Adrenal gland (tissue), 12 donors: ENCODE measurements around the gene TMEM138. TPM values are rescaled to one million over a fixed set of nuclear protein-coding genes. Genes with fewer than 3 reads are reported as not detected.

ENCODE experiments used
- DNase-seq, 7 donors: peaks; one replicate each; pipeline ENCODE4 v3.0.0-alpha.2; 2019 to 2020
- H3K27ac ChIP-seq, 5 donors: fragments of 200-600 bp; sonication (generic) in 4 of 5; 1 replicate in 3 of 5; 2 replicates in 2 of 5; pipeline versions ENCODE4 v1.5.1 to v1.8.0; 2016 to 2020; ENCODE audit warnings: mild to moderate bottlenecking in 1 of 5
- H3K27me3 ChIP-seq: fragments of 200-600 bp; 2 replicates; pipeline ENCODE4 v1.8.0; 2021
- H3K36me3 ChIP-seq, 2 donors: fragments of 200-600 bp; replicated peaks in 1 of 2; 1 replicate in 1 of 2; 2 replicates in 1 of 2; pipeline versions ENCODE4 v1.5.1 to v1.8.0; 2018 to 2022
- H3K4me1 ChIP-seq, 2 donors: fragments of 200-600 bp; replicated peaks in 1 of 2; 1 replicate in 1 of 2; 2 replicates in 1 of 2; pipeline versions ENCODE4 v1.5.1 to v1.8.0; 2018 to 2021
- H3K4me3 ChIP-seq, 4 donors: fragments of 200-600 bp; sonication (generic) in 3 of 4; one replicate each; pipeline ENCODE4 v1.5.1; 2016 to 2018
- H3K9me3 ChIP-seq, 3 donors: fragments of 200-600 bp; sonication (generic) in 1 of 3; replicated peaks in 1 of 3; 1 replicate in 2 of 3; 2 replicates in 1 of 3; pipeline versions ENCODE4 v1.5.1 to v1.8.0; 2016 to 2021
- POLR2A ChIP-seq, 2 donors: fragments of 450-650 bp; IDR thresholded peaks; one replicate each; pipeline ENCODE4 v1.6.1; 2017; ENCODE audit warnings: antibody characterized with exemption in 2 of 2, mild to moderate bottlenecking in 2 of 2, moderate library complexity in 1 of 2
- WGBS, 4 donors: extraction: QIAGEN DNeasy Blood & Tissue Kit in 2 of 4; methylation state at CpG; one replicate each; pipeline versions ENCODE4 v1.1.5 to v1.1.7; 2013 to 2017; 5-methylcytosine and 5-hydroxymethylcytosine counted together
- intact Hi-C, 2 donors: fragments of 100-400 bp; cut with DNase I; formaldehyde crosslinking; loops; one replicate each; pipeline versions ENCODE4 v1.14.1 to v1.15.0; 2022 to 2023
- polyA plus RNA-seq, 3 donors: library from polyadenylated mRNA; stranded (reverse); fragments of 200-250 nt in 2 of 3; fragments of 350-450 nt in 1 of 3; fragmentation: Illumina TruSeq in 1 of 3; extraction: RNeasy Lipid Tissue Mini Kit (QIAGEN cat#74804) in 1 of 3; gene quantifications; one replicate each; pipeline ENCODE4 v1.2.3, GENCODE V29; 2013 to 2014
- total RNA-seq, 9 donors: library from RNA; depleted of rRNA in 4 of 9; stranded (reverse); fragments of >200 nt in 4 of 9; fragments of 120-200 nt in 1 of 9; fragmentation: NEBNext Ultra II Directional in 1 of 9; extraction: Animal tissue kit (Norgen Biotek cat#: 25700) in 1 of 9; gene quantifications; one replicate each; pipeline versions ENCODE4 v1.1.0 to v1.2.4, GENCODE V29; 2013 to 2023
- TF ChIP-seq, protein P1 (sequence below), 6 experiments: fragments of 450-650 bp in 4 of 6; fragments of 200-600 bp in 2 of 6; sonication (generic) in 1 of 6; IDR thresholded peaks; 1 replicate in 5 of 6; 2 replicates in 1 of 6; pipeline versions ENCODE4 v1.5.1 to v1.8.0; 2016 to 2021; ENCODE audit warnings: antibody characterized with exemption in 6 of 6, mild to moderate bottlenecking in 2 of 6, moderate library complexity in 1 of 6
- donor health status: healthy with polysubstance abuse.
- donor health status: Bipolar disorder and iron deficiency.
- donor health status: DM: yes; HTN: yes; CAD: no.
- donor health status: DM: no; HTN: no; CAD: no.
- donor health status: DM: no; HTN: no; CAD: no.
- donor health status: DM: yes; HTN: yes; CAD: no.

The TMEM138 gene
- total and polyA plus RNA-seq, 12 donors, result 79.4 to 276 (median 147) TPM

- TF ChIP-seq, protein P1, sequence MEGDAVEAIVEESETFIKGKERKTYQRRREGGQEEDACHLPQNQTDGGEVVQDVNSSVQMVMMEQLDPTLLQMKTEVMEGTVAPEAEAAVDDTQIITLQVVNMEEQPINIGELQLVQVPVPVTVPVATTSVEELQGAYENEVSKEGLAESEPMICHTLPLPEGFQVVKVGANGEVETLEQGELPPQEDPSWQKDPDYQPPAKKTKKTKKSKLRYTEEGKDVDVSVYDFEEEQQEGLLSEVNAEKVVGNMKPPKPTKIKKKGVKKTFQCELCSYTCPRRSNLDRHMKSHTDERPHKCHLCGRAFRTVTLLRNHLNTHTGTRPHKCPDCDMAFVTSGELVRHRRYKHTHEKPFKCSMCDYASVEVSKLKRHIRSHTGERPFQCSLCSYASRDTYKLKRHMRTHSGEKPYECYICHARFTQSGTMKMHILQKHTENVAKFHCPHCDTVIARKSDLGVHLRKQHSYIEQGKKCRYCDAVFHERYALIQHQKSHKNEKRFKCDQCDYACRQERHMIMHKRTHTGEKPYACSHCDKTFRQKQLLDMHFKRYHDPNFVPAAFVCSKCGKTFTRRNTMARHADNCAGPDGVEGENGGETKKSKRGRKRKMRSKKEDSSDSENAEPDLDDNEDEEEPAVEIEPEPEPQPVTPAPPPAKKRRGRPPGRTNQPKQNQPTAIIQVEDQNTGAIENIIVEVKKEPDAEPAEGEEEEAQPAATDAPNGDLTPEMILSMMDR (IDR thresholded peaks at IDR 0.05), result peak in 1 of 6 experiments; percentile 3
- TF ChIP-seq POLR2A (IDR thresholded peaks at IDR 0.05), result peak in 1 of 2 donors; percentile 49
- peak in 6 of 7 donors; percentile 60 to 85 (median 80) for DNase-seq
- WGBS, 4 donors, result 41 to 64% (median 46%) methylated on average over 2 to 14 of the region's 14 CpGs
- Histone ChIP-seq H3K27ac (peak overlapping the region; percentile 61 to 98 (median 83)), H3K9me3 (no peaks in the 10 kb centered on the region), H3K27me3 (no peaks in the 10 kb centered on the region), H3K4me1 (peaks cover 39 to 77% of the 10 kb centered on the region in 2 donors), H3K4me3 (no peak overlapping the region), H3K36me3 (peaks cover 0 to 44% of the 10 kb centered on the region in 2 donors)
- intact Hi-C loops, result no loop called here
These were observed 16.0 kb upstream of the TMEM138 start for GRCh38 chr11:61345954-61346843.

GRCh38 chr11:61347916-61348461 is 14.2 kb upstream of the TMEM138 start:
- H3K4me1 ChIP-seq, result peaks cover 46 to 83% of the 10 kb centered on the region in 2 donors
- TF ChIP-seq POLR2A (IDR thresholded peaks at IDR 0.05), result peak in 1 of 2 donors; percentile 44
- TF ChIP-seq, protein P1 (IDR thresholded peaks at IDR 0.05), result peak in 4 of 6 experiments; percentile 18 to 55 (median 32)
- H3K27ac ChIP-seq, result peak overlapping the region; percentile 50 to 98 (median 83)
- peaks cover 0 to 54% of the 10 kb centered on the region in 2 donors for H3K36me3 ChIP-seq
- H3K4me3 ChIP-seq, result no peak overlapping the region
- DNase-seq, result peak in 6 of 7 donors; percentile 72 to 92 (median 90)
- 0 to 28% (median 22%) methylated on average over 5 to 11 of the region's 11 CpGs for WGBS, 4 donors
- no peaks in the 10 kb centered on the region for H3K27me3 ChIP-seq
- no peaks in the 10 kb centered on the region for H3K9me3 ChIP-seq
- intact Hi-C loops, result no loop called here

- TF ChIP-seq, protein P1 (IDR thresholded peaks at IDR 0.05), result peak in 1 of 6 experiments; percentile 18
- peak in 1 of 2 donors; percentile 65 for TF ChIP-seq POLR2A (IDR thresholded peaks at IDR 0.05)
- peak; percentile 58 to 93 (median 87) for DNase-seq
- Histone ChIP-seq H3K4me3 (no peak overlapping the region), H3K27ac (peak overlapping the region; percentile 27 to 98 (median 83)), H3K9me3 (no peaks in the 10 kb centered on the region), H3K27me3 (no peaks in the 10 kb centered on the region), H3K4me1 (peaks cover 46 to 83% of the 10 kb centered on the region in 2 donors), H3K36me3 (peaks cover 0 to 54% of the 10 kb centered on the region in 2 donors)
- WGBS, 4 donors, result 59 to 72% (median 63%) methylated on average over 1 to 12 of the region's 12 CpGs
- intact Hi-C loops, result no loop called here
These were observed 12.9 kb upstream of the TMEM138 start for GRCh38 chr11:61349189-61349751.

DNA sequence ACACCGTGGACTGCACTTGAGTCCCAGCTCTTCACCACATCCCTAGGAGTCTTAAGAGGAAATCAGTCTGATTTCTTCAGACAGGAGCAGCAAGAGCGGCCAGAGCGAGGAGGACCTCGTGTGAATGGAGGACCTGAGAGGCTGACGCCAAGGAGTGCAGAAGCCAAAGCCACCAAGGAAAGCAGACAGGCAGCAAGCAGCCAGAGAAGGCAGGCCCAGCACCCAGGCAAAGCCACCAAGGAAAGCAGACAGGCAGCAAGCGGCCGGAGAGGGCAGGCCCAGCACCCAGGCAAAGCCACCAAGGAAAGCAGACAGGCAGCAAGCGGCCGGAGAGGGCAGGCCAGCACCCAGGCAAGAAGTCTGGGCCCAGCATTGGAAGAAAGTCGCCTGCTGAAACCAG is 12.3 kb upstream of the TMEM138 start:
- no peak for DNase-seq
- no peaks in the 10 kb centered on the region for H3K9me3 ChIP-seq
- H3K4me3 ChIP-seq, result no peak overlapping the region
- 93 to 98% (median 96%) methylated on average over 8 to 10 of the region's 10 CpGs for WGBS, 4 donors
- H3K27me3 ChIP-seq, result no peaks in the 10 kb centered on the region
- H3K4me1 ChIP-seq, result peaks cover 47 to 80% of the 10 kb centered on the region in 2 donors
- intact Hi-C loops, result no loop called here
- peaks cover 0 to 55% of the 10 kb centered on the region in 2 donors for H3K36me3 ChIP-seq
- TF ChIP-seq, protein P1 (IDR thresholded peaks at IDR 0.05), result no peak
- no peak for TF ChIP-seq POLR2A (IDR thresholded peaks at IDR 0.05)
- peak overlapping the region in 4 of 5 donors; percentile 76 to 98 (median 86) for H3K27ac ChIP-seq
